Activated naive CD8-positive, alpha-beta T cell treated with anti-CD3 and anti-CD28 coated beads, Interleukin-2, amount 10 ng/mL, durations not matched to agents 7 days and 5 days (primary cell): ENCODE data around the gene RXFP3. TPM values are rescaled to one million over a fixed set of nuclear protein-coding genes. Genes with fewer than 3 reads are reported as not detected.
"Not testable (repeated sequence)": the region's sequence is repeated elsewhere in the genome, so short reads cannot be mapped to it uniquely, and the experiment has no call there.

Source experiments
- ATAC-seq: fragments of 150-1000 bp; cut with Tn5 transposase; one replicate; pipeline ENCODE4 v1.10.0; 2021; ENCODE audit warnings: low read depth, moderate library complexity
- POLR2A ChIA-PET: fragments of 350-600 bp; sonication (Branson Sonifier 250); formaldehyde crosslinking; loops from one replicate; lab custom pipeline; 2021; ENCODE audit warnings: antibody characterized with exemption; lab: Charles Lee
- DNase-seq: peaks from one replicate; pipeline ENCODE4 v3.0.0; 2021
- H3K27ac Mint-ChIP-seq: one replicate; pipeline ENCODE4 v1.8.0; 2022; ENCODE audit warnings: mild to moderate bottlenecking, mixed read lengths
- H3K27me3 Mint-ChIP-seq: one replicate; pipeline ENCODE4 v1.8.0; 2022; ENCODE audit warnings: mild to moderate bottlenecking, moderate library complexity, mixed read lengths
- H3K36me3 Mint-ChIP-seq: one replicate; pipeline ENCODE4 v1.8.0; 2021; ENCODE audit warnings: mild to moderate bottlenecking, mixed read lengths
- H3K4me1 Mint-ChIP-seq: one replicate; pipeline ENCODE4 v1.8.0; 2021; ENCODE audit warnings: mixed read lengths
- H3K4me3 Mint-ChIP-seq: one replicate; pipeline ENCODE4 v1.8.0; 2022; ENCODE audit warnings: mild to moderate bottlenecking, moderate library complexity, mixed read lengths
- H3K9me3 Mint-ChIP-seq: one replicate; pipeline ENCODE4 v1.8.0; 2021; ENCODE audit warnings: mixed read lengths
- total RNA-seq, 2 experiments: library from RNA; stranded (reverse); gene quantifications; one replicate each; pipeline ENCODE4 v1.2.3, GENCODE V29; 2021

The RXFP3 gene
- total RNA-seq: not detected

GRCh38 chr5:33936381-33937016 is at the start of gene RXFP3:
Gene RXFP3, plus strand, starts transcription at chr5:33936386. Its CDS starts 355 bp downstream, at chr5:33936741.
- peaks cover 64% of the 10 kb centered on the region for H3K27me3 Mint-ChIP-seq
- H3K27ac Mint-ChIP-seq: peak within 1 kb of the TSS; percentile 21
- peaks cover 4% of the 10 kb centered on the region for H3K4me1 Mint-ChIP-seq
- ATAC-seq (no peak), DNase-seq (peak; percentile 25)
- H3K4me3 Mint-ChIP-seq: no peak within 1 kb of the TSS
- POLR2A ChIA-PET: no interaction called here
- H3K36me3 Mint-ChIP-seq: no peaks in the 10 kb centered on the region
- no peaks in the 10 kb centered on the region for H3K9me3 Mint-ChIP-seq

- ATAC-seq: no peak
- H3K27ac Mint-ChIP-seq: no peak overlapping the region
- H3K4me1 Mint-ChIP-seq: peaks cover 6% of the 10 kb centered on the region
- no peak for DNase-seq
- no peak overlapping the region for H3K4me3 Mint-ChIP-seq
- POLR2A ChIA-PET: no interaction called here
- no peaks in the 10 kb centered on the region for H3K9me3 Mint-ChIP-seq
- peaks cover 32% of the 10 kb centered on the region for H3K27me3 Mint-ChIP-seq
- H3K36me3 Mint-ChIP-seq: no peaks in the 10 kb centered on the region
Measured at GRCh38 chr5:33887268-33887667, 48.9 kb upstream of the RXFP3 start.

GRCh38 chr5:33888587-33888986 is 47.6 kb upstream of the RXFP3 start:
- Mint-ChIP-seq H3K27me3 (peaks cover 45% of the 10 kb centered on the region), H3K27ac (no peak overlapping the region), H3K4me1 (peaks cover 8% of the 10 kb centered on the region), H3K4me3 (no peak overlapping the region), H3K9me3 (no peaks in the 10 kb centered on the region), H3K36me3 (no peaks in the 10 kb centered on the region)
- POLR2A ChIA-PET: no interaction called here
- no peak for DNase-seq
- ATAC-seq: no peak

GRCh38 chr5:33890131-33891032 is 45.8 kb upstream of the RXFP3 start:
- Mint-ChIP-seq H3K36me3 (no peaks in the 10 kb centered on the region), H3K27me3 (peaks cover 49% of the 10 kb centered on the region), H3K4me1 (peaks cover 8% of the 10 kb centered on the region), H3K9me3 (no peaks in the 10 kb centered on the region), H3K27ac (no peak overlapping the region), H3K4me3 (no peak overlapping the region)
- ATAC-seq (no peak), DNase-seq (no peak)
- POLR2A ChIA-PET: no interaction called here

- POLR2A ChIA-PET: no interaction called here
- Mint-ChIP-seq H3K27ac (no peak overlapping the region), H3K9me3 (no peaks in the 10 kb centered on the region), H3K4me1 (peaks cover 8% of the 10 kb centered on the region), H3K27me3 (peaks cover 49% of the 10 kb centered on the region), H3K4me3 (no peak overlapping the region), H3K36me3 (no peaks in the 10 kb centered on the region)
- no peak for DNase-seq
- ATAC-seq: no peak
Measured at GRCh38 chr5:33891446-33891787, 44.8 kb upstream of the RXFP3 start.

GRCh38 chr5:33891788-33892619 is 44.2 kb upstream of the RXFP3 start, which contains the start of gene ADAMTS12:
Gene ADAMTS12, minus strand, starts transcription at chr5:33891990. Its CDS starts 134 bp downstream, at chr5:33891856.
- H3K36me3 Mint-ChIP-seq: no peaks in the 10 kb centered on the region

GRCh38 chr5:33892620-33893137 is 43.5 kb upstream of the RXFP3 start:
- DNase-seq (no peak), ATAC-seq (no peak)
- Mint-ChIP-seq H3K27me3 (peaks cover 49% of the 10 kb centered on the region), H3K4me1 (peaks cover 8% of the 10 kb centered on the region), H3K27ac (no peak overlapping the region), H3K9me3 (no peaks in the 10 kb centered on the region), H3K4me3 (no peak overlapping the region), H3K36me3 (no peaks in the 10 kb centered on the region)
- POLR2A ChIA-PET: no interaction called here

More at GRCh38 chr5:33891788-33892619, 44.2 kb upstream of the RXFP3 start, which contains the start of gene ADAMTS12:
- POLR2A ChIA-PET: no interaction called here
- H3K9me3 Mint-ChIP-seq: no peaks in the 10 kb centered on the region
- peaks cover 49% of the 10 kb centered on the region for H3K27me3 Mint-ChIP-seq
- no peak within 1 kb of the TSS for H3K4me3 Mint-ChIP-seq
- peaks cover 8% of the 10 kb centered on the region for H3K4me1 Mint-ChIP-seq
- ATAC-seq: no peak
- DNase-seq: no peak
- H3K27ac Mint-ChIP-seq: no peak within 1 kb of the TSS

GRCh38 chr5:33894566-33894965 is 41.6 kb upstream of the RXFP3 start:
- Mint-ChIP-seq H3K4me1 (peaks cover 8% of the 10 kb centered on the region), H3K4me3 (no peak overlapping the region), H3K9me3 (no peaks in the 10 kb centered on the region), H3K27ac (no peak overlapping the region), H3K36me3 (no peaks in the 10 kb centered on the region), H3K27me3 (peaks cover 41% of the 10 kb centered on the region)
- POLR2A ChIA-PET: no interaction called here
- ATAC-seq (no peak), DNase-seq (no peak)

- Mint-ChIP-seq H3K4me3 (no peak overlapping the region), H3K36me3 (no peaks in the 10 kb centered on the region), H3K27me3 (peaks cover 4% of the 10 kb centered on the region), H3K9me3 (peaks cover 6% of the 10 kb centered on the region), H3K4me1 (no peaks in the 10 kb centered on the region), H3K27ac (no peak overlapping the region)
- DNase-seq: no peak
- no peak for ATAC-seq
- POLR2A ChIA-PET: no interaction called here
Measured at GRCh38 chr5:33901156-33901555, 35.0 kb upstream of the RXFP3 start.

GRCh38 chr5:33903118-33903517 is 33.1 kb upstream of the RXFP3 start:
- ATAC-seq (no peak), DNase-seq (no peak)
- Mint-ChIP-seq H3K36me3 (no peaks in the 10 kb centered on the region), H3K4me3 (no peak overlapping the region), H3K9me3 (peaks cover 15% of the 10 kb centered on the region), H3K27ac (no peak overlapping the region), H3K27me3 (peaks cover 4% of the 10 kb centered on the region), H3K4me1 (no peaks in the 10 kb centered on the region)
- POLR2A ChIA-PET: no interaction called here

- Mint-ChIP-seq H3K4me3 (no peak overlapping the region), H3K27me3 (peaks cover 4% of the 10 kb centered on the region), H3K4me1 (no peaks in the 10 kb centered on the region), H3K27ac (no peak overlapping the region), H3K36me3 (no peaks in the 10 kb centered on the region), H3K9me3 (peaks cover 15% of the 10 kb centered on the region)
- ATAC-seq: no peak
- POLR2A ChIA-PET: no interaction called here
- no peak for DNase-seq
Measured at GRCh38 chr5:33905381-33905780, 30.8 kb upstream of the RXFP3 start.

- not testable (repeated sequence) for H3K27ac Mint-ChIP-seq, ATAC-seq, H3K27me3 Mint-ChIP-seq
Measured at GRCh38 chr5:33906248-33906647, 29.9 kb upstream of the RXFP3 start.

GRCh38 chr5:33914844-33915243 is 21.3 kb upstream of the RXFP3 start:
- DNase-seq, ATAC-seq, H3K27me3 Mint-ChIP-seq, H3K36me3 Mint-ChIP-seq, POLR2A ChIA-PET, H3K27ac Mint-ChIP-seq, H3K4me3 Mint-ChIP-seq, H3K4me1 Mint-ChIP-seq: not testable (repeated sequence)
- peaks cover 25% of the 10 kb centered on the region for H3K9me3 Mint-ChIP-seq

More at GRCh38 chr5:33906248-33906647, 29.9 kb upstream of the RXFP3 start:
- H3K4me3 Mint-ChIP-seq, POLR2A ChIA-PET, DNase-seq, H3K36me3 Mint-ChIP-seq, H3K4me1 Mint-ChIP-seq: not testable (repeated sequence)
- H3K9me3 Mint-ChIP-seq: peaks cover 15% of the 10 kb centered on the region
